ENCODE results near the gene FICD. TPM values are rescaled to one million over a fixed set of nuclear protein-coding genes. Genes with fewer than 3 reads are reported as not detected.

The FICD gene
- total and polyA plus RNA-seq, 2 of the 13 experiments (the other 11 are each of a cell fraction or from before 2014, with no cell fraction given): 0.99 to 3.0 TPM

DNA sequence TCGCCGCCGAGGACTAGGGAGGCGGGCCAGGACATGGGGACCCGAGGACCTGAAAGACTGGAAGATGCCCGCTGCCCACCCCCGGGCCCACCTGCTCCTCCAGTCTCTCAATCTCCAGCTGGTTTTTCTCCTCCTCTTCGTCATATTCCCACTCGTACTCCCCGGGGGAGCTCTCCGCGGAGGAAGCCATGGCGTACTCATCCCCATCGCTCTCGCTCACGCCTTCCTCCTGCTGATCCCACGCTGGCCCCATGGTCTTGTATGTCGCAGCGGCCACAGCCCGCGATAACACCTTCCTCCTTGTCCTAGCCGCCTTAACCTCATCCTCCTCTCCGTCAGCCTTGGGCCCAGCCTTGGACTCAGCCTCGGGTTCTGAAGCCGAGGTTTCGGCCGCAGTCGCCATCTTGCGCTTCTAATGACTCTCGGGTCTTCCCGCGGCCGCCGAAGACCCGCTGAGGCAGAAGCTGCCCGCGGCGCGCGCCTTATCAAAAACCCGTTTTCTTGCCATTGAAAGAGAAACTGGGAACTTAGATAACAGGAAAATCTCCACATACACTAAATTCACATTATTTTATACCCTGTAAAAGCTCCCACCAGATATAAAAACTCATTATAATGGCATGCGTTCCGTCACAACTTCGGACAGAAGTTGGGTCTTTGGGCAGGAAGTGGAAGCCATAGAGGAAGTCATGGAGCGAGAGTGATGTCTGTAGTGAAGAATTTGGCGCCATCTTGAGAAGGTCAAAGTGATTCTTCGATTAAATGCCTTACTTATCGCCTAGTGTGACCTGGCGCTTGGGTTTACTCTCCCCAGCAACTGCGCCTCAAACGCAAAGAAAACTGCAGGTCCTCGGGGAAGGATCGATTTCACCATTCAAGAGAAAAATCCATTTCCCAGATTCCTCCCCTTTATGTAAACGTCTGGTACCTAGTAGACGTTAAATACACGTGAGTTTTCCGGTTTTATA is 46.0 kb downstream of the FICD start, which contains the start of gene SART3 (continued):
- TF ChIP-seq, protein P1, sequence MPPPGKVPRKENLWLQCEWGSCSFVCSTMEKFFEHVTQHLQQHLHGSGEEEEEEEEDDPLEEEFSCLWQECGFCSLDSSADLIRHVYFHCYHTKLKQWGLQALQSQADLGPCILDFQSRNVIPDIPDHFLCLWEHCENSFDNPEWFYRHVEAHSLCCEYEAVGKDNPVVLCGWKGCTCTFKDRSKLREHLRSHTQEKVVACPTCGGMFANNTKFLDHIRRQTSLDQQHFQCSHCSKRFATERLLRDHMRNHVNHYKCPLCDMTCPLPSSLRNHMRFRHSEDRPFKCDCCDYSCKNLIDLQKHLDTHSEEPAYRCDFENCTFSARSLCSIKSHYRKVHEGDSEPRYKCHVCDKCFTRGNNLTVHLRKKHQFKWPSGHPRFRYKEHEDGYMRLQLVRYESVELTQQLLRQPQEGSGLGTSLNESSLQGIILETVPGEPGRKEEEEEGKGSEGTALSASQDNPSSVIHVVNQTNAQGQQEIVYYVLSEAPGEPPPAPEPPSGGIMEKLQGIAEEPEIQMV (CRISPR knock-in tag; IDR thresholded peaks at IDR 0.05; ENCODE audit: low read depth): no peak
- no peak for TF ChIP-seq ZNF775 (CRISPR knock-in tag; IDR thresholded peaks at IDR 0.05; ENCODE audit: borderline replicate concordance)
- TF ChIP-seq, protein P2, sequence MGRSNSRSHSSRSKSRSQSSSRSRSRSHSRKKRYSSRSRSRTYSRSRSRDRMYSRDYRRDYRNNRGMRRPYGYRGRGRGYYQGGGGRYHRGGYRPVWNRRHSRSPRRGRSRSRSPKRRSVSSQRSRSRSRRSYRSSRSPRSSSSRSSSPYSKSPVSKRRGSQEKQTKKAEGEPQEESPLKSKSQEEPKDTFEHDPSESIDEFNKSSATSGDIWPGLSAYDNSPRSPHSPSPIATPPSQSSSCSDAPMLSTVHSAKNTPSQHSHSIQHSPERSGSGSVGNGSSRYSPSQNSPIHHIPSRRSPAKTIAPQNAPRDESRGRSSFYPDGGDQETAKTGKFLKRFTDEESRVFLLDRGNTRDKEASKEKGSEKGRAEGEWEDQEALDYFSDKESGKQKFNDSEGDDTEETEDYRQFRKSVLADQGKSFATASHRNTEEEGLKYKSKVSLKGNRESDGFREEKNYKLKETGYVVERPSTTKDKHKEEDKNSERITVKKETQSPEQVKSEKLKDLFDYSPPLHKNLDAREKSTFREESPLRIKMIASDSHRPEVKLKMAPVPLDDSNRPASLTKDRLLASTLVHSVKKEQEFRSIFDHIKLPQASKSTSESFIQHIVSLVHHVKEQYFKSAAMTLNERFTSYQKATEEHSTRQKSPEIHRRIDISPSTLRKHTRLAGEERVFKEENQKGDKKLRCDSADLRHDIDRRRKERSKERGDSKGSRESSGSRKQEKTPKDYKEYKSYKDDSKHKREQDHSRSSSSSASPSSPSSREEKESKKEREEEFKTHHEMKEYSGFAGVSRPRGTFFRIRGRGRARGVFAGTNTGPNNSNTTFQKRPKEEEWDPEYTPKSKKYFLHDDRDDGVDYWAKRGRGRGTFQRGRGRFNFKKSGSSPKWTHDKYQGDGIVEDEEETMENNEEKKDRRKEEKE (IDR thresholded peaks at IDR 0.05): no peak
- TF ChIP-seq ZNF703 (CRISPR knock-in tag; IDR thresholded peaks at IDR 0.05; ENCODE audit: borderline replicate concordance): no peak
- peak; percentile 48; the same call in 1 of the 2 replicates for TF ChIP-seq NR2C2 (CRISPR knock-in tag; IDR thresholded peaks at IDR 0.05; ENCODE audit: borderline replicate concordance)
- TF ChIP-seq ZNF430 (CRISPR knock-in tag; IDR thresholded peaks at IDR 0.05): no peak
- no peak for TF ChIP-seq ZNF124 (CRISPR knock-in tag; IDR thresholded peaks at IDR 0.05)
- peak; percentile 58; the same call in 1 of the 2 replicates for TF ChIP-seq NAIF1 (CRISPR knock-in tag; IDR thresholded peaks at IDR 0.05; ENCODE audit: borderline replicate concordance)
- TF ChIP-seq, protein P3, sequence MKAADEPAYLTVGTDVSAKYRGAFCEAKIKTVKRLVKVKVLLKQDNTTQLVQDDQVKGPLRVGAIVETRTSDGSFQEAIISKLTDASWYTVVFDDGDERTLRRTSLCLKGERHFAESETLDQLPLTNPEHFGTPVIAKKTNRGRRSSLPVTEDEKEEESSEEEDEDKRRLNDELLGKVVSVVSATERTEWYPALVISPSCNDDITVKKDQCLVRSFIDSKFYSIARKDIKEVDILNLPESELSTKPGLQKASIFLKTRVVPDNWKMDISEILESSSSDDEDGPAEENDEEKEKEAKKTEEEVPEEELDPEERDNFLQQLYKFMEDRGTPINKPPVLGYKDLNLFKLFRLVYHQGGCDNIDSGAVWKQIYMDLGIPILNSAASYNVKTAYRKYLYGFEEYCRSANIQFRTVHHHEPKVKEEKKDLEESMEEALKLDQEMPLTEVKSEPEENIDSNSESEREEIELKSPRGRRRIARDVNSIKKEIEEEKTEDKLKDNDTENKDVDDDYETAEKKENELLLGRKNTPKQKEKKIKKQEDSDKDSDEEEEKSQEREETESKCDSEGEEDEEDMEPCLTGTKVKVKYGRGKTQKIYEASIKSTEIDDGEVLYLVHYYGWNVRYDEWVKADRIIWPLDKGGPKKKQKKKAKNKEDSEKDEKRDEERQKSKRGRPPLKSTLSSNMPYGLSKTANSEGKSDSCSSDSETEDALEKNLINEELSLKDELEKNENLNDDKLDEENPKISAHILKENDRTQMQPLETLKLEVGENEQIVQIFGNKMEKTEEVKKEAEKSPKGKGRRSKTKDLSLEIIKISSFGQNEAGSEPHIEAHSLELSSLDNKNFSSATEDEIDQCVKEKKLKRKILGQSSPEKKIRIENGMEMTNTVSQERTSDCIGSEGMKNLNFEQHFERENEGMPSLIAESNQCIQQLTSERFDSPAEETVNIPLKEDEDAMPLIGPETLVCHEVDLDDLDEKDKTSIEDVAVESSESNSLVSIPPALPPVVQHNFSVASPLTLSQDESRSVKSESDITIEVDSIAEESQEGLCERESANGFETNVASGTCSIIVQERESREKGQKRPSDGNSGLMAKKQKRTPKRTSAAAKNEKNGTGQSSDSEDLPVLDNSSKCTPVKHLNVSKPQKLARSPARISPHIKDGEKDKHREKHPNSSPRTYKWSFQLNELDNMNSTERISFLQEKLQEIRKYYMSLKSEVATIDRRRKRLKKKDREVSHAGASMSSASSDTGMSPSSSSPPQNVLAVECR (CRISPR knock-in tag; IDR thresholded peaks at IDR 0.05; ENCODE audit: borderline replicate concordance): peak; percentile 75; the same call in 1 of the 2 replicates
- no peak for TF ChIP-seq SRSF1 (optimal IDR thresholded peaks at IDR 0.05; ENCODE audit: low read depth, low read length)
- TF ChIP-seq, protein P4, sequence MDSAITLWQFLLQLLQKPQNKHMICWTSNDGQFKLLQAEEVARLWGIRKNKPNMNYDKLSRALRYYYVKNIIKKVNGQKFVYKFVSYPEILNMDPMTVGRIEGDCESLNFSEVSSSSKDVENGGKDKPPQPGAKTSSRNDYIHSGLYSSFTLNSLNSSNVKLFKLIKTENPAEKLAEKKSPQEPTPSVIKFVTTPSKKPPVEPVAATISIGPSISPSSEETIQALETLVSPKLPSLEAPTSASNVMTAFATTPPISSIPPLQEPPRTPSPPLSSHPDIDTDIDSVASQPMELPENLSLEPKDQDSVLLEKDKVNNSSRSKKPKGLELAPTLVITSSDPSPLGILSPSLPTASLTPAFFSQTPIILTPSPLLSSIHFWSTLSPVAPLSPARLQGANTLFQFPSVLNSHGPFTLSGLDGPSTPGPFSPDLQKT (CRISPR knock-in tag; IDR thresholded peaks at IDR 0.05; ENCODE audit: borderline replicate concordance): no peak
- TF ChIP-seq FOXM1 (CRISPR knock-in tag; IDR thresholded peaks at IDR 0.05): no peak
- TF ChIP-seq, protein P5, sequence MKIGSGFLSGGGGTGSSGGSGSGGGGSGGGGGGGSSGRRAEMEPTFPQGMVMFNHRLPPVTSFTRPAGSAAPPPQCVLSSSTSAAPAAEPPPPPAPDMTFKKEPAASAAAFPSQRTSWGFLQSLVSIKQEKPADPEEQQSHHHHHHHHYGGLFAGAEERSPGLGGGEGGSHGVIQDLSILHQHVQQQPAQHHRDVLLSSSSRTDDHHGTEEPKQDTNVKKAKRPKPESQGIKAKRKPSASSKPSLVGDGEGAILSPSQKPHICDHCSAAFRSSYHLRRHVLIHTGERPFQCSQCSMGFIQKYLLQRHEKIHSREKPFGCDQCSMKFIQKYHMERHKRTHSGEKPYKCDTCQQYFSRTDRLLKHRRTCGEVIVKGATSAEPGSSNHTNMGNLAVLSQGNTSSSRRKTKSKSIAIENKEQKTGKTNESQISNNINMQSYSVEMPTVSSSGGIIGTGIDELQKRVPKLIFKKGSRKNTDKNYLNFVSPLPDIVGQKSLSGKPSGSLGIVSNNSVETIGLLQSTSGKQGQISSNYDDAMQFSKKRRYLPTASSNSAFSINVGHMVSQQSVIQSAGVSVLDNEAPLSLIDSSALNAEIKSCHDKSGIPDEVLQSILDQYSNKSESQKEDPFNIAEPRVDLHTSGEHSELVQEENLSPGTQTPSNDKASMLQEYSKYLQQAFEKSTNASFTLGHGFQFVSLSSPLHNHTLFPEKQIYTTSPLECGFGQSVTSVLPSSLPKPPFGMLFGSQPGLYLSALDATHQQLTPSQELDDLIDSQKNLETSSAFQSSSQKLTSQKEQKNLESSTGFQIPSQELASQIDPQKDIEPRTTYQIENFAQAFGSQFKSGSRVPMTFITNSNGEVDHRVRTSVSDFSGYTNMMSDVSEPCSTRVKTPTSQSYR (CRISPR knock-in tag; IDR thresholded peaks at IDR 0.05; ENCODE audit: borderline replicate concordance): no peak
- TF ChIP-seq ZNF747 (CRISPR knock-in tag; IDR thresholded peaks at IDR 0.05; ENCODE audit: borderline replicate concordance): no peak

All from HepG2 (cell line).